ENCODE measurements around the gene HAO2.
"Not testable (repeated sequence)": the region's sequence is repeated elsewhere in the genome, so short reads cannot be mapped to it uniquely, and the experiment has no call there.

The HAO2 gene

DNA sequence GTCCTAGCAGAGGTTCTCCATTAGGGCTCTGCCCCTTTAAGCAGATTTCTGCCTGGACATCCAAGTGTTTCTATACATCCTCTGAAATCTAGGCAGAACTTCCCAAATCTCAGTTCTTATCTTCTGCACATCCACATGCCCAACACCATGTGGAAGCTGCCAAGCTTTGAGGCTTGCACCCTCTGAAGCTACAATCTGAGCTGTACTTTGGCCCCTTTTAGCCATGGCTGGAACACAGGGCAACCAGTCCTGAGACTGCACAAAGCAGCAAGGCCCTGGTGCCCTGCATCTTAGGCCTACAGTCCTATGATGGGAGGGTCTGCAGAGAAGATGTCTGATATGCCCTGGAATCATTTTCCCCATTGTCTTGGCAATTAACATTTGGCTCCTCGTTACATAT is 8.0 kb downstream of the HAO2 start:
- in situ Hi-C loops (cut with HindIII; ENCODE audit: low sequenced_read_pairs), result no loop called here

DNA sequence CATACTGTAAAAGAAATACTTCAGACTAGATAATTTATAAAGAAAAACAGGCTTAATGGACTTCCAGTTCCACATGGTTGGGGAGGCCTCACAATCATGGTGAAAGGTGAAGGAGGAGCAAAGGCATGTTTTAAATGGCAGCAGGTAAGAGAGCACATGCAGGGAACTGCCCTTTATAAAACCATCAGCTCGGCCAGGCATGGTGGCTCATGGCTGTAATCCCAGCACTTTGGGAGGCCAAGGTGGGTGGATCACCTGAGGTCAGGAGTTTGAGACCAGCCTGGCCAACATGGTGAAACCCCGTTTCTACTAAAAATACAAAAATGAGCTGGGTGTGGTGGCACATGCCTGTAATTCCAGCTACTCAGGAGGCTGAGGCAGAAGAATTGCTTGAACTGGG is 9.0 kb downstream of the HAO2 start:
- in situ Hi-C loops (cut with HindIII; ENCODE audit: low sequenced_read_pairs), result not testable (repeated sequence)

DNA sequence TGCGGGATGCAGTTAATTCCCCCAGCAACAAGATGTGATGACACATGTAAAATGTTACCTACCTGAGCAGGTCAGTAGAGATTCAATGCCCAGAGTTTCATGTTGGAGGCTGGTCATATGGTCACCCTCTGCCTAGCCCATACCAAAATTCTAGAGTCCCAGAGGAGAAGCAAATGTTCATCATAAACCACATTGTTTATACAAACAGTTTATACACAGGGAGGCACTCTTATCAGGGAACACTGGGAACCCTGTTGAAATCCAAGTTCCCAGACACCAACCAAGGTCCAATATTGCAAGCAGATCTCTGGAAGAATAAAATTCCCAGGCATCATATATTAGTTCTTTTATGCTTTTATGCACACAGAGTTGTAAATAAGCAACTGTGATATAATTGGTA is 10.5 kb downstream of the HAO2 start:
- in situ Hi-C loops (cut with HindIII; ENCODE audit: low sequenced_read_pairs), result no loop called here

DNA sequence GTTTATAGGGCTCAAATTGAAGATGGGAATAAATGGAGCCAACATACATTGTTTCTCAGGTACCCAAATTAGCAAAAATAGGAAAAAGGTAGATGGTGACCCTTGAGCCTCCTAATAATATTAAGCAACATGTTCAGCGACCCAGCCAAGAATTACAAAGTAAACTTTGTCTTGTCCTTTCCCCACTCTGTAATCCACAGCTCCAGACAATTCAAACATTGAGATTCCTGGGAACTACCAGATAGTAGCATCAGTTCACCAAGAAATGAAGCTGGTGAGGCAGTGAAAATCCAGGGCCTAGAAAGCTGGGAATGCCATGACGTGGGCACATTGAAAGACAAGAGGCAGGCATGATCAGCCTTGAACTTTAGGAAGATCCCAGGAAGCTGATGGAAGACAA is 11.7 kb downstream of the HAO2 start:
- in situ Hi-C loops (cut with HindIII; ENCODE audit: low sequenced_read_pairs), result no loop called here

DNA sequence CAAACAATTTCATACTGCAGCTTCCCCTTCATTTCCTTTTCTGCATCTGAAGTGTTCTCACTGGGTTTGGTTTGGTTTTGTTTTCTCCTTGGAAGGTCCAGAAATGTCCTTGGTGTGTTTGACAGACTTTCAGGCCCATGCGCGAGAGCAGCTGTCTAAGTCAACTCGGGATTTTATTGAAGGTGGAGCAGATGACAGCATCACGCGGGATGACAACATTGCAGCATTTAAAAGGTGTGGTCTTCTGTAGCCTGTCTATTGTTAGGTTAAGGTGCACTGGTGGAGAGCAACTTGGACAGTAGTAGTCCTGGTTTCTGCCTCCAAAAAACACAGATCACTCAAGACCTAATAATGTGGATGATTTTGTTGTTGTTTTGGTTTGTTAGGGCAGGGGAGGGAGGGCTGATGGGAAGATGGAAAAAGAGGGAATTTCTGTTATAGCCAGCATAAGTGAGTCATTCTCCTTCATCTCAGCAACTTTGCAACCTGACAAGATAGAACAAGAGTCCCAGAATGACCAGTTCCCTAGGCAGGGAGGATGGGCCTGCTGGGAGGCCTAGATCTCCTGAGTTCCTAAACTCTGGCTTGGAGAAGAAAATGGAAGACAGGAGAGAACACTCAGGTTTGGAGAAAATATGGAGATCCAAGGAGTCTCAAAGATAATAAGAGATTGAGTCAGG is 12.5 kb downstream of the HAO2 start:
- in situ Hi-C loops (cut with HindIII; ENCODE audit: low sequenced_read_pairs), result no loop called here

DNA sequence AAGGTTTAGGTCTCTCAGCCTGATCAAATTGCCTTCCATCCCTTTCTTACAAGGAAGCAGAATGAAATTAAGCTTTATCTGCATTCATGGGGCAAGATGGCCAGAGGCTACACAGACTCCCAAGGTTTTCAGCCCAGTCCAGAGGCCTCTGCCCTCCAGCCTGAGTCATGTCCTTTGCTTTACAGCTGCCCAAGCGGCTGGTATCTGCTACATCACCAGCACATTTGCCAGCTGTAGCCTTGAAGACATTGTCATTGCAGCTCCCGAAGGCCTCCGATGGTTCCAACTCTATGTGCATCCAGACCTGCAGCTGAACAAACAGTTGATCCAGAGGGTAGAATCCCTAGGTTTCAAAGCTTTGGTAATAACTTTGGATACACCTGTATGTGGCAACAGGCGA is 16.0 kb downstream of the HAO2 start:
- in situ Hi-C loops (cut with HindIII; ENCODE audit: low sequenced_read_pairs), result no loop called here

DNA sequence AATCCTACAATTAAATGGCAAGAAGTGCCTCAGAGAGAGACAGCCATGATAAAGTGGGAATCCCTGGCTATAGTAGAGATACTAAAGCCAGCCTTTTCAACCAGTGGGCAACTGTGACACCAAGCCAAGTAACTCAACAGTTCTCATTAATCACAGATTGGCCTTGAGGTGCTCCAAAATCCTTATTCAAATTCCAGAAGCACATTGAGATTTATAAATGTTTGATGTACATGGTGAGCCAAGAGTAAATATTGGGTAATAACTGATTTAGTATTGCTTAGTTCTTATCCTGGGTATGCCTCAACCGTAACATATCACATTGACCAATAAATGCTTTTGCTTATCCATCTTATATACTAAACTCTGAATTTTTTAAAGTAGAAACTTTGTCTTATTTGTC is 17.1 kb downstream of the HAO2 start:
- in situ Hi-C loops (cut with HindIII; ENCODE audit: low sequenced_read_pairs), result no loop called here

DNA sequence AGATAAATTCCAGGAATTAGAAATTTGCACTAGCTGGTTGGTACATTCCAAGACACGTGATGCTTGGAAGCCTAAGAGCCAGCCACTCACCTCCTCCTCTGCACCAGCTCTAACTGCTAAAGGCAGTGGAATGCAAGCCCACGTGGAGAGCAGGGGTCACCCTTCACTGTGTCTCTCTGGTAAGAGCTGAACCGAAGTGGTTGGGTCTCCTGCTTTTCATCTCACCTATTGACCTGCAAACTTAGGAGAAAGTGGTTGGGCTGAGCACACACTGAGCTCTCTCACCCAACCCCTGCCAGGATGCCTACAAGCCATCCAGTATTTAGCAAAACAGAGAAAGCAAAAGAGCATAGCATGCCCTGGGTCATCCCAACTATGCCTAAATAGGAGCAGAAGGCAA is 19.3 kb downstream of the HAO2 start:
- in situ Hi-C loops (cut with HindIII; ENCODE audit: low sequenced_read_pairs), result no loop called here

DNA sequence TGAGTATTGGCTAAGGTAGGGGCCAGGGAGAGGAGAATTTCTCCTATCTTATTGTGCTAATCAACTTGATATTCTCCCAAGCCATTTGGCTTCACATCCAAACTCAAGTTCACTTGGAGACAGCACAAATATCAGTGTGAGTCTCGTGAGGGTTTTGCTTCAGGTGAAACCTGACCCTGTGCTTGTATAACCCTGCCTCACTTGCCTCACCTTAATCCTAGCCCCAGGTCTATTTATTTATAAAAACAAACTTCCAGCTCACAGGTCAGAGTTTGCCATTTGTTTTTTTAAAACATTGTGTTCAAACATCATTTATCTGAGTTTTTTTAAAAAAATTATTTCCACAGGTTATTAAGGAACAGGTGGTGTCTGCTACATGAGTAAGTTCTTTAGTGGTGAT is 19.9 kb downstream of the HAO2 start:
- in situ Hi-C loops (cut with HindIII; ENCODE audit: low sequenced_read_pairs), result no loop called here

DNA sequence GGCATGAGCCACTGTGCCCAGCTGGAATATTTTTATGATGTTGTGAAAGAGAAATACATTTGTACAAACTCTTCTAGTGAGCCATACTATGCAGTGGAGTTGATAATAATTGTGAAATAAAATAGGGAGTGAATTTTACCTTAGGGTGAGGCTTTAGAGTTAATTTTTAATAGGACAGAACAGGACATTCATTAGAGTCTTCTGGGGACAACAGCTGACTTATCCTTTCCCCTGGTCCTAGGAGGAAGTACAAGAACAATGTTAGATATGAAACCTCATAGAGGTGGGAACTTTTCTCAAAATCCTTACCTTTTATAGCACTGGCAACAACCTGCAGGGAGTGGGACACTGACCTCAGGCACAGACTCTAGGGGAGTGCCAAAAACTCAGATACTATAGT is 21.9 kb downstream of the HAO2 start:
- in situ Hi-C loops (cut with HindIII; ENCODE audit: low sequenced_read_pairs), result no loop called here

DNA sequence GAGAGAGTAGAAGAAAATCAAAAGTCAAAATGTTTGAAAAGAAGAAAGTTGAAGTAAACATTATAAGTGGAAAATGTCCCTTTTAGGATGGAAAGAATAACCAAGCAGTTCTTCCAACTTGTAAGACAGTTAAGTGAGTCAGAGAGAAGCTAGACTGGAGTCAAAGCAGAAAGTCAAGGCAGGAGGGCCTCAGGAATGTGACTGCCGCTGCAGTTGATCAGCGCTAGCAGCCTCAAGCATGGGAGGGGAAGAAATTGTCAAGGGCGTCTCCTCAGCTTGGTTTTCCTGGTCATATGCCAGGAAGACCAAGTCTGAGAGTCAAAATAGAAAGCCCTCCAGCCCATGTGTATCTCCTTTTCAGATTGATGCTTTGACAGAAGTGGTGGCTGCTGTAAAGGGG is 23.2 kb downstream of the HAO2 start:
- in situ Hi-C loops (cut with HindIII; ENCODE audit: low sequenced_read_pairs), result no loop called here

DNA sequence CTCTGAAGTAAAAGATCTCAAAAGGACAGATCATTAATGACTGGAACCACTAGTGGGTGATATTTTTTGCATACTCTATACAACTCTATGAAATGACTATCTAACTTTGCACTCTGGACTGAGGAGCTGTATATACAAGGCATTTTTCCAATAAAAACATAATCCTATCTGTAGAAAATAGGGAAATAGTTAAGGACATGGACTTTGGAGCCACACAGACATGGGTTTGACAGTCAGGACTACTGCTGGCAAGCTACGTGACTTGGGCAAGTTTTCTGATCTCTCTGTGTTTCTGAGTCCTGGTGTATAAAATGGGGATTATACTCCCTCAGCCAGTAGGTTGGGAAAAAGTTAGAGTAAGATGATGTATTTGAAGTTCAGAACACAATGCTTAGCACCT is 25.5 kb downstream of the HAO2 start:
- in situ Hi-C loops (cut with HindIII; ENCODE audit: low sequenced_read_pairs), result no loop called here

DNA sequence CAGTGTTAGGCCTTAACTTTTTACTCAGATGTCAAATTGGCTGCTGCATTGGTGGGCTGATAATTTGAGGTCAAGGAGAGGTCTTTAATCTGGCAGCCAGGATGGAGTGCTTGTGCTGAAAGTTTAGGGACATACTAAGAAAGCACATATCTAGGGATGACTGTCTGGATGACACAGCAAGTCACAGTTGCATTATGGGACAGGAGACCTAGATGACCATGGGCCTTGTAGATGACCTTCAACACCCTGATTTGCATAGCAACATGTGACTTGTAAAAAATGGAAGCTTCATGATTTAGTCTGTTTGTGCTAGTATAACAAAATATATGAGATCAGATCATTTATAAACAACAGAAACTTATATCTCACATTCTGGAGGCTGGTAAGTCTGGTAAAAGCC is 28.4 kb downstream of the HAO2 start:
- in situ Hi-C loops (cut with HindIII; ENCODE audit: low sequenced_read_pairs), result no loop called here

DNA sequence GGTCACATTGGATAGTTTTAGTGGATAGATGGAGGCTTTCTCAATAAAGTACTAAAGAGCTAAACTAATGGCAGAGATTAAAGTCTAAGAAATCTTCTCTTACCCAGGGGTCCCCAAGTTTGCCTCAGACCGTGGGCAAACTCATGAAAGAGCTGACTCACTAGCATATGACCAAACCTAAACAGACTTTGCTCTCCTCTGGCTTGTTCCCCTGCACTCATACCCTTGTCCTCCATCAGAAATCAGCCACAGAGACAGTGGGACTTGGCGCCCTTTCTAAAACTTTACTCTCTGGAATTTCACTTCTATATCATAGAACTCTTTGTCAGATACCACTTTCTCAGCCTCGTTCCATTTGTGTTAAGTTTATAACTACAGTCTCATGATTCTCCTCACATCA is 29.4 kb downstream of the HAO2 start:
- in situ Hi-C loops (cut with HindIII; ENCODE audit: low sequenced_read_pairs), result no loop called here

DNA sequence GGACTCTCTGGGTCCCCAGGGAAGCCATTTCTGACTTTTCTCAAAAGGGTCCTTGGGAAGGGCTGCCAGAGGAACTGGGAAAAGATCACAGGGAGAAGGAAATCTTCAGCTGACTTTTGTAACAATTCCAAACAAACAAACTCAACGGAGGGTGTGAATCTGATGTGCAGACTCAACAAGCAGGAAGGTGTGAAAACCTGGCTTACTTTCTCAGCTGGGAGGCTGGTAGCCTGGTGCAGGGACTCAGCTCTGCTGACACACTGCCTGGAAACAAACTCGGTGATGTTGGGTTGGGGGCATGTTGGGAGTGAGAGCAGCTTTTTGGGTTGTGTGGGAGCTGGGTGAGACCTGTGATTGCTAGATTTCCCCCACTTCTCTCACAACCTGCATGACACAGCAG is 36.2 kb downstream of the HAO2 start:
- in situ Hi-C loops (cut with HindIII; ENCODE audit: low sequenced_read_pairs), result no loop called here

DNA sequence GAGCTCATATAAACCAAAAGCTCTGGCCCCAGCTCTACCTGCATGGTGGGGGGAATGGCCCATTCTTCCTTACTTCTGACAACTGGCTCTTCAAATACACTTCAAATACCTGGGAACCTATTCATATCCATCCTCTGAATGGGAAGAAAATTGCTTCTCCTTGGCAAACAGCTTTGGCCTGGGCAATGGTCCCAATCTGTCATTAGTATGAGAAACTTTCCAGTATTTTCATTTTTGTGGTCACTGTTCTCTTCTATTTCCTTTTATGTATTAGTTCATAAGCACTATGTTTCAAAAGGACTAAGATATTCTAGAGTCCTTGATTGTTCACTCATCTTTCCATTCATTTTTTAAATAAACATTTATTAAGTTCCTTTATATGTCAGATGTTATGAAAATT is 41.1 kb downstream of the HAO2 start:
- in situ Hi-C loops (cut with HindIII; ENCODE audit: low sequenced_read_pairs), result no loop called here

DNA sequence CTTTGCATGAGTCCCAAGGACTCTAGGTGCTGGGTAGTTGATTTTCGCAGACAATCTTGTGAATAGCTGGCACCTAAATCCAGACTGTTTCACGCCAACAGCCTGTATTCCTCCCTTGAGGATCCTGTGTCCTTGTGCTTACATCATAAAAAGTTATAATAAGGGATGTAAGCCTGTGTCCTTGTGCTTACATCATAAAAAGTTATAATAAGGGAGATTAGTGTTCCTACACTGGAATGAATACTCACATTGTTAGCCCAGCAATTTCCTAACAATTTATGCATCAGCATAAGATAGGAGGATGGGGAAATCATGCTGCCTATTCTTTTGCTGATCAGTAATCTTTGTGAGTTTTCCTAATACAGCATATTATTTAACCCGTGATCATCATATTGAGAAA is 42.4 kb downstream of the HAO2 start:
- in situ Hi-C loops (cut with HindIII; ENCODE audit: low sequenced_read_pairs), result no loop called here

DNA sequence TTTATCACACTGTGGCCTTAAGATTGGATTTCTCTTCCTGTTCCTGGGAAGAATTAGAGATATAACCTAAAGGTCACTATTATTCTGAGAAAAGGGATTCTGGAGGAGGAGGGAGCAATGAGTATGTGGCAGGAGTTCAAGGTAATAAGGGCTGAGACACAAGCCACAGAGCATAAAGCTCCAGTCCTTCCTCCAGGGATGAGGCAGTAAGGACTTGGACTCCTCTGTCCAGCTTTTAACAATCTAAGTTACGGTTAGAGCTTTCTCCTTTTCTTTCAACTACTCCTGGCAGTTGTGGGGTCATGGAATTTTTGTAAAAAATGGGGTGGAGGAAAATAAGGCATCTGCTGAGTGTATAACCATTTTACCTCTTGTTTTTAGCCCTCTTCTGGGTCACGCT is 46.4 kb downstream of the HAO2 start, which contains the start of gene HSD3B2:
HSD3B2 (plus strand) TSS at position 201 of the 400 bp plus-strand sequence. CDS start 270 bp downstream, outside the sequence.
- in situ Hi-C loops (cut with HindIII; ENCODE audit: low sequenced_read_pairs), result no loop called here

DNA sequence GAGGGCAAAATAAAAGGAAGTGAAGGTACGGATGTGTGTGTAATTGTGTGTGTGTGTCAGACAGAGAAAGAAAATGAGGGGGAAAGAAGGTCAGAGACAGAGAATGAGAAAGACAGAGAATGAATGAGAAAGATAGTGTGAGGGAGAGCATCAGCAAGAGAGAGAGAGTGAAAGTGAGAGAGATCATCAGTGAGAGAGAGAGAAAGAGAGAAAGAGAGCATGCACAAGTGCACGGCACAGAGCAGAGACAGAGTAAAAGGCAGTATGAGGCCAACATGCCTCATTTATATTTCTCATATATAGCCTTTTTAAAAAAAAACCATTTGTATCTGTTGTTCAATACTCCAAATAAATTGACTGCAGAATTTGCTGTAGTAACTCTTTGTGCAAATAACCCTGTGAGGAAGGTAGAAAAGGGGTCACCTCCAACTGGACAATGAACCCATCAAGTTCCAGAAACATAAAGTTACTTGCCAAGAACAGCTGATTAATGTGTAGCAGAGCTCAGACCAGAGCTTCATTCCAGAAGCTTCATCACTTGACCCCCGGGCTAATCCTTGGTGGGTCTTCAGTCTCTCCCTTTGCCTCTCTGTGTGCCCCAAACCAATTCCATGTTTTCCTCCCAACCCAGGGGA is 47.5 kb downstream of the HAO2 start:
- in situ Hi-C loops (cut with HindIII; ENCODE audit: low sequenced_read_pairs), result no loop called here

DNA sequence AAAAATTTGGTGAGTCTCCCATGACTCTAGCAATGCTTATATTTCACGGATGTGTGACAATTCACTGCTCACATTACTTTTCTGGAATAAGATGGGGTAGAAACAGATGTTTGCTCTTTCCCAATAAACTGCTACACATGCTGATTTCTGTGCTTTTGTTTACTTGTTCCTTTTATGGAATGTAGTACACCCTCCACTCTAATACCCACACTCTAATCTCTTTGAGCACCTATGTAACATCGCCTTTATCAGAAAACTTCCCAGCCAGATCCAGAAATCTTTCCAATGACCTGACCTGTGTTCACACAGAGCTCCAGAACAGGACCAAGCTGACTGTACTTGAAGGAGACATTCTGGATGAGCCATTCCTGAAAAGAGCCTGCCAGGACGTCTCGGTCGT is 50.5 kb downstream of the HAO2 start:
- in situ Hi-C loops (cut with HindIII; ENCODE audit: low sequenced_read_pairs), result no loop called here

DNA sequence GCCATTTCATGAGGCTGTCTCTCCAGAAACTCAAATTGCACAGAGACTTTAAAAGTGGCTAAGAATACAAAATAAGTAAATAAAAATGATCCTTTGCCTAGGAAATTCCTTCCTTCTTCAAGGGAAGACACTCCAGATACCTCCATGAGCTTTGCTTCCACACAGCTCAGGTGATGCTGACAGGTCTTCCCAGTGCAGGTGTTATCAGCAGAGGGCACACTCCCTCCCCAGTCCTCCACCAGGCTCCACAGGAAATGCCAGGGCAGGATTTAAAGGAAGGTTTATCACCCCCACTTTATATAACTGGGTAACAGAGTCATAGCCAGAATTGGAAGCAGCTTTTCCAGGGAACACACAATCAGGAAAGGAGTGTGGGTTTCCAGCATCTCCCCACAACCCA is 52.1 kb downstream of the HAO2 start:
- in situ Hi-C loops (cut with HindIII; ENCODE audit: low sequenced_read_pairs), result no loop called here

DNA sequence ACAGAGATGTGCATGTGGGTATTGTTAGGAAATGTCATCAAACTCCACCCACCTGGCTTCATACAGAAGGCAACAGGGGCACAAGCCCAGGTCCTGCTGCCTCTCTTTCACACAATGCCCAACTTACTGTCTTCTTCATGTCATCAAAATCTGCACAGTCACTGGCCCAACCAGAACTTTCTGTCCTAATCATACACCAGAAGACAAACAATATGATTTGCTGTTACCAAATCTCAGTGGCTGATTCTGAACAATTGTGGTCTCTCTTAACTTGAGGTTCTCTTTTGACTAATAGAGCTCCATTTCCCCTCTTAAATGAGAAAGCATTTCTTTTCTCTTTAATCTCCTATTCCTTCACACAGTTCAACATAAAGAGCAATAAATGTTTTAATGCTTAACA is 54.0 kb downstream of the HAO2 start:
- in situ Hi-C loops (cut with HindIII; ENCODE audit: low sequenced_read_pairs), result no loop called here

DNA sequence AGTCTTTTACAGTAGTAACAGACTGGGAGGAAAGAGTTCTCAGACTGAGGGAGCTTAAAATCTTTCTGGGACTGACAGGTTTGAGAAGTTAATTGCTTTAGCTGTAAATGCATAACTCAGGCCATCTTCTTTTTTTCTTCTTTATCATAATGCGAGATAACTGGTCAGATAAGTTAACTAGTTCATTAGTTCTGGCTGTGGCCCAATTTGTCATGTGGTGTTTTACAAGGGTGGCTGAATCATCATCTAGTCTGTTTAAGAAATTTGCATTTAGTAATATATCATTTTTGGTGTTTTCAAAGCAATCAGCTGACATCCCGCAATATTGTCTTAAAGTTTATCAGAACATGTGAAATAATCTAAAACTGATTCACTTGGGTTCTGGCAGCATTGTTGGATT is 60.4 kb downstream of the HAO2 start:
- in situ Hi-C loops (cut with HindIII; ENCODE audit: low sequenced_read_pairs), result no loop called here
